HG03457 (cell line): ENCODE results near the gene SAXO2.
A peak's percentile ranks its signal among the peaks of the same experiment; 100 is the strongest.
"Not testable (repeated sequence)": the region's sequence is repeated elsewhere in the genome, so short reads cannot be mapped to it uniquely, and the experiment has no call there.

Experiments used
- ATAC-seq: cut with Tn5 transposase; IDR thresholded peaks from one replicate; pipeline ENCODE4 v1.9.1; 2021; ENCODE audit warnings: moderate number of reproducible peaks; ENCODE audit not compliant: unreplicated experiment

SAXO2 gene

DNA sequence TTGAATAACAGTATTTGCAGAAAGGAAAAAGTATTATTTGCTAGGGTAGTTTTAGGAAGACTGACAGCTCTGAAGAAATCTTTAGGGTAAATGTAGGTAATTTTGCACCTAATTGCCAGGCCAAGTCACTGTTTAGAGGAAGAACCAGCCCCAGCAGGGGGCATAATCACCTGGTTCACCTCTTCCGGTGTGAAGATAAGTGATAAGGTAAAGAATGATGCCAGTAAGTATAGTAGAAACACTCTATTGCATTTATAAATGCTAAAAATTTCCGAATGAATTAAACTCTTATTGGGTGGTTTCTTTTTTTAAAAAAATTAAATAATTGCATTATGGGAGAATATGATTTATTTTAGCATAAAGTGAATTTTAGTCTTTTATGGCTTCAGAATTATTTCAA is 21.8 kb downstream of the SAXO2 start:
- not testable (repeated sequence) for ATAC-seq

DNA sequence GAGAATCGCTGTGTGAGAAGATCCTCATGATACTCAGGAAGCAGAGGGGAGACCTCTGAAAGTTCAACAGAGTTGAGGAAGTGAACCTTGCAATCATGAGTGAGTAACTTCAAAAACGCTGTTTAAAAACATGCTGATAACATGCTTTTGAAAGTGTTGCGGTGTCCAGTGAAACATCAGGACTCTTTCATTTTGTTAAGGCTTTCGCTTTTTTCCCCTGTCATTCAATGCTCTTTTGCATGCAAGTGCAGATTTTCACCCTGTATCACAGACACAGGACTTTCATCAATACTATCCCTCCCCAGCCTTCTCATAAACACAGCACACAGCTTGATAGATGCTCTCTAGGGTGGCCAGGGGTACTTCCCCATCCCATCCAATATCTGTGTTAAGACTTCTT is 23.9 kb downstream of the SAXO2 start:
- peak; percentile 90 for ATAC-seq

DNA sequence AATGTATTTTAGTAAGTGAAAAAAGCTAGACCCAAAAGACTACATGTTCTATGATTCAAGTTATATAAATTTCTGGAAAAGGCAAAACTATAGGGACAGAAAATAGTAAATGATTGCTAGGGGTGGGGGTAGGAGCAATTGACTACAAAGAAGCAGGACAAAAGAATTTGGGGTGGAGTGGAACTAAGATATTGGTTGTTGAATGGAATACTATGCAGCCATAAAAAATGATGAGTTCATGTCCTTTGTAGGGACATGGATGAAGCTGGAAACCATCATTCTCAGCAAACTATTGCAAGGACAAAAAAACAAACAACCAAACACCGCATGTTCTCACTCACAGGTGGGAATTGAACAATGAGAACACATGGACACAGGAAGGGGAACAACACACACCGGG is 25.6 kb downstream of the SAXO2 start:
- ATAC-seq, result not testable (repeated sequence)

DNA sequence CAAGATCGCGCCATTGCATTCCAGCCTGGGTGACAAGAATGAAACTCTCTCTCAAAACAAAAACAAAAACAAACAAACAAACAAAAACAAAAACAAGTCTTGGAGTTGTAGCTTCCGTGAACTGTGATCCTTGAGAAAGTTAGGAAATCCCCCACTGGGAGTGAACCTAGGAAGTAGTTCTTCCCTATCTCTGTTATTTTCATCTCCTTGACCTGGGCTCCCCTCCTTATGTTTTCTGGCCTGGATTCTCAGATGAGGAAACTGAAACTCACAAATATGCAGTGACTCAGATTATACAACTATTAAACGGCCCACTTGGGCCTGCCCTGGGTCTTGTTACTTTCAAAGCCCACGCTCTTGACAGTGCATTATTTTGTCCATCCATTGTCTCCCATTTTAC is 29.7 kb downstream of the SAXO2 start:
- no peak for ATAC-seq

DNA sequence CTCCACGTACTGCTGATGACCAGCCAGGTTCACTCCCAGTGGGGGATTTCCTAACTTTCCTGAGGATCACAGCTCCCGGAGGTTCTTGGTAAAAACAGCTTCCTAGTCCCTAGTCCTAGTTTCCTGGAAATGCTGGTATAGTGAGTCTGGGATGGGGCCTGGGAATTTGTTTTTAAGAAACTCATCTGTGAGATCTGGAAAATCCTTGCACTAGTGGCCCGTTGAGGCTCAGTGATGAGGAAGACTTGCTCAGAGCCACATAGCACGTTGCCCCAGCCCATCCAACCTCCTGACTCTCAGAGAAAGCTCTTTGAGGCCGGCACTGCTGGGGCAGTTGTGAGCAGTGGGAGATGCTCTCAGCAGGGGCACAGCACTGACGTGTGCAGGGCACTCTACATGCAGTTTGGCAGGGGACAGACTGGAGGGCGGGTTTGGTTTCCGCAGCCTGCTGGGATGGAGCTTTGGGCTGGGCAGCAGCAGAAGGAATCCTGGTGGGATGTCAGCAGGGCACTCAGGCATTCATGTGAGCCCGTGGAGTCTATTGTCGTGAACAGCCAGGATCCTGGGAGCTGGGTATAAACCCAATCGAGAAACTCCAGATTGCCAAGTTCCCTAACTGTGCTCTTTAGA is 31.6 kb downstream of the SAXO2 start:
- no peak for ATAC-seq

DNA sequence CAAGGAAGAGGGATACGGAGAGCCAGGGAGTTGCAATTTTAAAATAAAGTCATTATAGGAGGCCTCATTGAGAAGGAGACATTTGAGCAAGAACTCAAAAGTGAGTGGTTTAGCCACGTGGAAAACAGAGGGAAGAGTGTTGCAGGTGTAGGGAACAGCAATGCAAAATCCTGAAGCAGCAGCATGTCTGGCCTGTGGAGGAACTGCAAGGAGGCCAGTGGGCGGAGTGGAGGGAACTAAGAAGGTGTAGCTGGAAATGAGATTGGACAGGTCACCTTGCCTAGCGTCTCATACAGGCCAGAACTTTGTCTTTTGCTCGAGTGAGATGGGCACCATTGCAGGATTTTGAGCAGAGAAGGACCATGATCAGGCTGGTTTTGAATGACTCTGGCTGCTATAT is 34.9 kb downstream of the SAXO2 start:
- no peak for ATAC-seq

DNA sequence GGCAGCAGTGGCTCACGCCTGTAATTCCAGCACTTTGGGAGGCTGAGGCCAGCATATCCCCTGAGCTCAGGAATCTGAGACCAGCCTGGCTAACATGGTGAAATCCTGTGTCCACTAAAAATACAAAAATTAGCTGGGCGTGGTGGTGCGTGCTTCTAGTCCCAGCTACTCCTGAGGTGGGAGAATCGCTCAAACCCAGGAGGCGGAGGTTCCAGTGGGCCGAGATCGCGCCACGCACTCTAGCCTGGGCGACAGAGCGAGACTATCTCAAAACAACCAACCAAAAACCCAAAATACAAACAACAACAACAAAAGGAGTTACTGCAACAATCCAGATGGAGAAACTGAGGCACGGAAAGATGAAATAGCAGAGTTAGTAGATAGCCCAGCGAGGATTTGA is 35.4 kb downstream of the SAXO2 start:
- no peak for ATAC-seq

DNA sequence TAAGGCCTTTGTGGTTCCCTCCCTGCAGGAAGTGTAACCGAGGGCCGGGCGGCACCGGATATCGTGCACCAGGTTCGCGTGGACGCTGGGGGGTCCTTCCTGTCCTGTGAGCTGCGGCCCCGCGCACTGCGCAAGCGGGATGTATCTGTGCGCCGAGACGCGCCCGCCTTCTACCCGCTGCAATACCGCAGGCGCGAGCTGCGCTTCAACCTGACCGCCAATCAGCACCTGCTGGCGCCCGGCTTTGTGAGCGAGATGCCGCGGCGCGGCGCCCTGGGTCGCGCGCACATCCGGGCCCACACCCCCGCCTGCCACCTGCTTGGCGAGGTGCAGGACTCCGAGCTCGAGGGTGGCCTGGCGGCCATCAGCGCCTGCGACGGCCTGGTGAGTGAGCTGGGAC is 35.9 kb downstream of the SAXO2 start:
- ATAC-seq, result no peak

DNA sequence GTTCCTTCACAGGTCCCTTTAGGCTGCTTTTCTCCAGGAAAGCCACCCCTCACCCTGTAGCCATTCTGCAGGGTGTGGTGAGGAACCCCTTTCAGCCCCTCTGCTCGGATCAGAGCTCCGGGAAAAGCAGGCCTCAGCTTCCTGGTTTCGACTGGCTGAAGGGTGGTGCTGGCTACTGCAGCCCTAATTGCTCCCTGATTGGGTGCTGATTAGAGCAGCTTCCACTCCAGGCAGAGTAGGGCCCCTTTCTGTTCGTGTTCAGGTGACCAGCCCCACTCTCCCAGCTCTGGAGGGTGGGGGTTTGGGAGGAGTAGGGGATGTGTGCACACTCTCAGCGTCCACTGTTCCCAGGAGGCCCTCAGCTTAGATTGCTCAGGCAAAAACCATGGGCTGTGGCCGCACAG is 36.9 kb downstream of the SAXO2 start:
- ATAC-seq, result not testable (repeated sequence)

DNA sequence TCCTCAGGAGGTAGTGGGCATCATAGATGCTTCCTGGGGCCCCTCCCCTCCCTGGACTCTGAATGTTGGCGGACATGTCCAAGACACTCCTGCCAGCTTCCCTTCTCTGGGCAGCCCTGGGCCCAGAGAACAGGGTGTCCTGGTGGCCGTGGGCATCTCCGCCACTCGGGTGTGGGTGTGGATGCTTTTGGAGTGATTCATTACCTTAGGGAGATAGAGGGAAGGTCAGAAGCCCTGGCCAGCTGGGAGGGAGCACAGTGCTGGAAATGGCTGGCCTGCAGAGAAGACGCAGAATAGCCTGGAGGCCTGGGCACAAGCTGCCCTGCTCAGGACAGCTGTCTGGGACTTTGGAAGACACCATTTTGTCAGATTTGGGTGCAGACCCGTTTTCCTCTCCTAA is 37.7 kb downstream of the SAXO2 start:
- ATAC-seq, result not testable (repeated sequence)

DNA sequence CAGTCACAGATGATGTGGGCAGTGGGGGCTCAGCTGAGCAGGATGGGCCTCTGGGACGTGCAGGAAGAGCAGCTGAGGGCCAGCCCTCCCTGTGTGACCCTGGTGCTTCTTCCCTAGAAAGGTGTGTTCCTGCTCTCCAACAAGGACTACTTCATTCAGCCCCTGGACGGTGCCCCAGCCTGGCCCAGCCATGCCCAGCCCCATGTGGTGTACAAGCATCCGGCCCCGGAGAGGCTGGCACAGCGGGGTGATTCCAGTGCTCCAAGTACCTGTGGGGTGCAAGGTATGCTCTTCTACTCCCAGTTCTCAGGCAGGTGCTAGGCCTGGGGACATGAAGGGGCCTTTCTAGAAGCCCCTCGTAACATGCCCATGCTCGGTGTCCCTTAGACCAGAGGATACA is 38.3 kb downstream of the SAXO2 start:
- ATAC-seq, result no peak

DNA sequence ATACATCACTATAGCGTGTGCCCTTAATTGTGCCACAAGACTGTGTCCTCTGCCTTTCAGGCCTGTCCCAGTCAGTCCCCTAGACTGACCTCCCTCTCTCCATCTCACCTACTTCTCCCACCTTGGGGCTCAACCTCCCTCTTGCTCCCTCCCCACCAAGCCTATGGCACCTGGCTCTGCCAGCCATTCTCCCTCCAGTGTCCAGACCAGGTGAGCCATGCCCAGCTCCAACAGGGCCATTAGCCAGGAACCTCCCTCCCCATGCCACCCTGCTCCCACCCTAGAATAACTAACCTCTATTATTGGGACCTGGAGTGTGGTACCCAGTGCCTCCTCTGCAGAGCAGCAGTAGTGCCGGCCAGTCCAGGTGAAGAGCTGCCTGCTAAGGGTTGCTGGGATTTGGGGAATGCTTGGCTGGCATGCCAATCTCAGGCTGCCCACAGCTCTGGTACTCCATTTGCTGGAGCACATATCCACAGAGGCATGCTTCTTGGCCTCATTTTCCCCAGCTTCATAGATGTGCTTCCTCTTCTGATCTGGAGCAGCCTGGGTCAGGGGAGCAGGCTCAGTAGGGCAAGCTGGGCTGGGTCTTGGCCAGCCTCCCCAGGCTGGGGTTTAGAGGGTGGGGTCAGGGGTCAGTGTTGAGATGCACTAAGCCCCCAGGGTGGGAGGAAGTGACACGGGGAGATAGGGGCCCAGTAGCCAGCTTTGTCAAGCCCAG is 38.8 kb downstream of the SAXO2 start:
- no peak for ATAC-seq

DNA sequence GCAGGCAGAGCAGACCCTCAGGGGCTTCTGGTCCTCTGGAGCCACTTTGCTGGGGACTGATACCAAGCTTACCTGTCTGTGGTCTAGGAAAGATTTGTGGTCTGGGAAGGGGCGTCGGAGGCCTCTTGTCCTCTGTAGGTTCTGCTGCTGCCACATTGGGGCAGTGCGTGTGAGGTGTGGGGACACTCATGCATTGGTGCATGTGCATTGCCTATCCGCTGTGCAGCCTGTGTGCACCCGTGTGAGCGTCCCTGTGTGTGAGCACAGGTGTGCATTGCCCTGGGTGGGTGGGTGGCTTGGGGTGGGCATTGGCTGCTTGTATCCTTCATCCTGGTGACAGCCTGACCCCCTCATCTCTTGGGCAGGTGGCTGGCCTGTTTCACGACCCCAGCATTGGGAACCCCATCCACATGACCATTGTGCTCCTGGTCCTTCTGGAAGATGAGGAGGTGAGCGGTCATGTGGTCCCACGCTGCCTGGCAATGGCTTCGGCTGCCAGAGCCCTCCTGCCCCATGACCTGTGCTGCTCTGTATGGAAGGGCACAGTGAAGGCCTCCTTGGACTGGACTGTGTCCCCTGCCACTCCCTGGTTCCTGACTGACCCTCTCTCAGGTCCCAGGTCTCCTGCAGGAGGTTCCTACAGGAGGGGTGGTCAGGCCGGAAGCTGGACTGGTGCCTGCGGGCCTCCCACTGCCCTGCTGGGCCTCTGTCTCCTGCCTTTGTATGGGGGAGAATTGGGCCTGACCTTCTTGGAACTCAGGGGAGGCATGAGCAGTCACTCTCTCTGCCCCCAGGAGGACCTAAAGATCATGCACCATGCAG is 41.5 kb downstream of the SAXO2 start:
- no peak for ATAC-seq

DNA sequence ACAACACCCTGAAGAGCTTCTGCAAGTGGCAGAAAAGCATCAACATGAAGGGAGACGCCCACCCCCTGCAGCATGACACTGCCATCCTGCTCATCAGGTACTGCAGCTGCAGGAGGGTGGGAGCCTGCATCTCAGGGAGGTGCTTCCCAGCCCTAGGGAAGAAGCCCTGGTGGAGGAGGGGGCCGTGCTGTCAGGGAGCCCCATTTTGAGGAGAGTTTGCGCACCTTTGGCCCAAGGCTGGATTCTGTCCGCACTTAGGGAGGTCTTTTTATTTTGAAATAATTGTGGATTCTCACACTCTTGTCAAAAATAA is 42.1 kb downstream of the SAXO2 start:
- ATAC-seq, result no peak

DNA sequence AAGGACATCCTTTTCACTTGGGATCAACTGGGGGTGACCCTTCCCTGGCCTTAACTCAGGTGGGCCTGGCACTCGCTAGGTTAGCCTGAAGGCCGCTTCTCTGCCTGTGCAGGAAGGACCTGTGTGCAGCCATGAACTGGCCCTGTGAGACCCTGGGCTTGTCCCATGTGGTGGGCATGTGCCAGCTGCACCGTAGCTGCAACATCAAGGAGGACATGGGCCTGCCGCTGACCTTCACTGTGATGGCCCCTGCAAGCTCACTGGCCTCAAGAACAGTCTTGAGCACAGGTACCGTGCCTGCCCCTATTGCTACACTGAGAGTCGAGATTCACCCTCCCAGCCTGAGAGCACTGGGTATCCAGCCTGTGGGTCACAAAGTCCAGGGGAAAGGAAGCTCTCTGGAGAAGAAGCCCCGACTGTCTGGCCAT is 43.0 kb downstream of the SAXO2 start:
- no peak for ATAC-seq

DNA sequence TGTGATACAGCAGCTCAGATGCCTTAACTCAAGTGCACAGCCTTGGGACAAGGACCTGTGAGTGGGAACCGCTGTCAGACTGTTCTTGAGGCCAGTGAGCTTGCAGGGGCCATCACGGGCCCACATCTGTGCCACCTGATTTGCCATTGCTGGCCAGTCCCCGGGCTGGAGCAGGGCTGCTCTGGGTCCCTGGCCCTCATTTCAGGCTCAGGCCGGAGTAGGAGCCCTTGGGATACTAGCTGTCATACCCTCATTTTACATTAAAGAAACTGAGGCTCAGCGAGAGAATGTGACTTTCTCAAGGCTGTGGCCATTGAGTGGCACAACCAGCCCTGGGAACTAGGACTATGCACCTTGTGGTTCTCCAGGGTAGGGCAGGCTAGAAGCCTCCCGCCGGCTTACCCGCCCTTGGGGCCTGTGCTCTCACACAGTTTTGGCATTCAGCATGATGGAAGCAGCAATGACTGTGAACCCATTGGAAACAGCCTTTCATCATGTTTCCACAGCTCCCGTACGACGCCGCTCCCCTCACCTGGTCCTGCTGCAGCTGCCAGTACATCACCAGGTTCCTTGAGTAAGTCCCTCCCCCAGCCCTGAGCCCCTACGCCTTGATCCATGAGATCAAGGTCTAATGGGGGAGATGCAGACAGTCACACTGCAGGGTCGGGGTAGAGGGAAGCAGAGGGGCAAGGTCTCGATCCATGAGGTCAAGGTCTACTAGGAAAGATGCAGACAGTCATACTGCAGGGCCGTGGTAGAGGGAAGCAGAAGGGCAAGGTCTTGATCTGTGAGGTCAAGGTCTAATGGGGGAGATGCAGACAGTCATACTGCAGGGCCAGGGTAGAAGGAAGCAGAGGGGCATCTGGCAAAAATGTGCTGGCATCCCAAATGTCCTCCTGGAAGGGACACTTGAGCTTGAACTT is 44.4 kb downstream of the SAXO2 start:
- no peak for ATAC-seq

DNA sequence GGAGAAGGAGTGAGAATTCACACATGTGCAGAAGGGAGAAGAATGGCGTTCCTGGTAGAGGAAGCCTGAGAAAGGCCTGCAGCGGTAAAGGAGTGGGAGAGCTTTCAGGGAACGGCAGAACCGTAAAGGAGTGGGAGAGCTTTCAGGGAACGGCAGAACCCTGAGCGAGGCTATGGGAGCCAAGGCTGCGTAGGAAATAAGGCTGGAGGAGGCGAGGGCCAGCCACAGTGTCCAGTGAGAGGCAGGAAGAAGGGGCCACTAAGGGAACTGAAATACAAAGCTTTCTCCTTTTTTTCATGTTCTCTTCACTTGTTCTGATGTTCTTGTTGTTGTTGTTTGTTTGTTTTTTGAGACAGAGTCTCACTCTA is 45.1 kb downstream of the SAXO2 start:
- ATAC-seq, result no peak

DNA sequence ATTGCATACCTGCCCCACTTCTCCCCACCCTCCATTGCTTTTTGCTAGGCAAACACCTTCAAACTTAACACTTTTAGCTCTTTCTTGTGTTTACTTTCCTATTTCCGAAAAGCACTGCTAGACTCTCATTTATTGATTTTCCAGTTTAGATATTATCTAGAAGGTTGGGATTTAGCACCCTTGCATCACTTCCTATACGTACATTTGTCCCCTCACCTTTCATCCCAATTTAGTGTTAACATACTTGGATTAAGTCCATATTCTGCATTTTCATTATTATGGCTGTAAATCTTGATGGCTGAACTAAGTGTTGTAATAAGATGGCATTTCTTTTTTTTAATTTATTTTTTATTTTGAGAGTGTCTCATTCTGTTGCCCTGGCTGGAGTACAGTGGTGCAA is 47.2 kb downstream of the SAXO2 start:
- ATAC-seq, result no peak

DNA sequence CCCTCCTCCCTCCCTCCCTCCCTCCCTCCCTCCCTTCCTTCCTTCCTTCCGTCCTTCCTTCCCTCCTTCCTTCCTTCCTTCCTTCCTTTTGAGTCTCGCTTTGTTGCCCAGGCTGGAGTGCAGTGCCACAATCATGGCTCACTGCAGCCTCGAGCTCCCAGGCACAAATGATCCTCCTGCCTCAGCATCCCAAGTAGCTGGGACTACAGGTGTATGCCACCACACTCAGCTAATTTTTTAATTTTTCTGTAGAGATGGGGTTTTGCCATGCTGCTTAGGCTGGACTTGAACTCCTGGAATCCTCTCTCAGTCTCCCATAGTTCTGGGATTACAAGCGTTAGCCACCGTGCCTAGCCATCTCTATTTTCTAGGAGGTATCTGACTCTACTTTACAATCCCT is 48.7 kb downstream of the SAXO2 start:
- not testable (repeated sequence) for ATAC-seq

DNA sequence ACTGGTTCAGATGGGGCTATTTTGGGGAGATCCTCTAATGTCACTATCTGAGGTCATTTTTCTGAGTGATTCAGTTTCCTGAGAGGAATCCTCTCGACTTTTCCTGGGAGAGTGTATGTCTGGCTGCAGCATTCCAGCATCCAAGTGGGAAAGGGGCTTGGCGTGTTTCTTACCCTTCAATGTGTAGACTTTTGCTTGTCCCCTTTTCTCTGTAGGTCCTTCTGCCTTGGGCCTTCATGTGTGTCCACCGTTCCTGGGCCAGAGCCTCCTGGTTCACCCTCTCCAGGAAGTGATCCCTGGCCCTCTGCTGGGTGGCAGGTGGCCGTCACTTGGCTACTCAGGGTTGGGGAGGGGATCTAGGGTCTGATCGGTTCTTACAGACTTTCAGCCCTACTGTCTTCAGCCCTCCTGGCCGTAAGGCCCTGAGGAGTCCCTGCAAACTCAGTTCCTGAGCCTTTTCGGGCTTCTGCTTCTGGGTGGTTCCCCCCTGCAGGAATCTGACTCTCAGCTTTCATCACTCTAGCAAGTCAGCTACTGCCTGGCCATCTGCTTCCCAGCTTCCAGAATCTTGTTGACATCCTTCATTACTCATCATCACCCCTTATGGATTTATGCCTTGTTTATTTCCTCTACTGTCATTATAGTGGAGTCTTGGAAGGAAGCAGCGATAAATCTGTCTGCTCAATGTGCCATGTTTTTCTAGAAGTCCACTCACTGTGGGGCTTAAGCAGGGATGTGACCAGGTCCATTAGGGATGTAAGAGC is 50.1 kb downstream of the SAXO2 start:
- no peak for ATAC-seq
